ENCODE results near the gene BMS1. TPM values are rescaled to one million over a fixed set of nuclear protein-coding genes. Genes with fewer than 3 reads are reported as not detected.

BMS1 gene
- total RNA-seq, 1 experiment from 2014 or later = 36.3 TPM

DNA sequence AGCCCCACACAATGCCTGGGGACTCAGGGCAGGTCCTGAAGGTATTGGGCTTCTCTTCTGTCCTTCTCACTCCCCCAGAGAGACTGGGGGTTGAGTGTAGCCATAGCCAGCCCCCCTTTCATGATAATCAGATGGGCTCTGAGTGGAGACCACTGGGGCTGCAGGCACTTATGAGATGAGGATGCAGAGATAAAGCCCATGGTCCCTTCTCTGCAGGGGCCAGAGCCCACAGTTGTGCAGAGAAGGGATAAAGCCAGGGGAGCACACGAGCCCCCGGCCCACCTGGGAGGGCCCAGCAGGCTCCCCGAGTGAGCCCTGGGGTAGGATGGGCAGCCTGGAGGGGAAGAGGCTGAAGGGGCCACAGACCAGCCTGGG, 96.2 kb downstream of the BMS1 start:
- Histone ChIP-seq H3K36me3 (ENCODE audit: control insufficient read depth, insufficient read depth, low read length) (no peaks in the 10 kb centered on the region), H3K27me3 (replicated peaks; ENCODE audit: control insufficient read depth, insufficient read depth, low read length) (no peaks in the 10 kb centered on the region), H3K9me3 (peaks cover 6% of the 10 kb centered on the region; the same call in 1 of the 2 replicates), H3K4me3 (ENCODE audit: low read depth, low read length) (no peak overlapping the region), H3K4me1 (no peaks in the 10 kb centered on the region)
- BruUV-seq (replicated peaks) = no TSS peak
- no peak for DNase-seq
- Mint-ChIP-seq H3K36me3 (ENCODE audit: insufficient read depth, unreplicated experiment) (peaks cover 5% of the 10 kb centered on the region), H3K27ac (ENCODE audit: unreplicated experiment) (no peak overlapping the region), H3K4me3 (ENCODE audit: unreplicated experiment) (no peak overlapping the region), H3K4me1 (ENCODE audit: low read depth, unreplicated experiment) (no peaks in the 10 kb centered on the region), H3K9me3 (ENCODE audit: unreplicated experiment) (peaks cover 41% of the 10 kb centered on the region), H3K27me3 (ENCODE audit: insufficient read depth, unreplicated experiment) (peaks cover 16% of the 10 kb centered on the region)
- intact Hi-C loops (cut with micrococcal nuclease; ENCODE audit: unreplicated experiment) = no loop called here
- ChIA-PET POLR2A (no interaction called here), CTCF (no interaction called here)
- TF ChIP-seq, protein P1, sequence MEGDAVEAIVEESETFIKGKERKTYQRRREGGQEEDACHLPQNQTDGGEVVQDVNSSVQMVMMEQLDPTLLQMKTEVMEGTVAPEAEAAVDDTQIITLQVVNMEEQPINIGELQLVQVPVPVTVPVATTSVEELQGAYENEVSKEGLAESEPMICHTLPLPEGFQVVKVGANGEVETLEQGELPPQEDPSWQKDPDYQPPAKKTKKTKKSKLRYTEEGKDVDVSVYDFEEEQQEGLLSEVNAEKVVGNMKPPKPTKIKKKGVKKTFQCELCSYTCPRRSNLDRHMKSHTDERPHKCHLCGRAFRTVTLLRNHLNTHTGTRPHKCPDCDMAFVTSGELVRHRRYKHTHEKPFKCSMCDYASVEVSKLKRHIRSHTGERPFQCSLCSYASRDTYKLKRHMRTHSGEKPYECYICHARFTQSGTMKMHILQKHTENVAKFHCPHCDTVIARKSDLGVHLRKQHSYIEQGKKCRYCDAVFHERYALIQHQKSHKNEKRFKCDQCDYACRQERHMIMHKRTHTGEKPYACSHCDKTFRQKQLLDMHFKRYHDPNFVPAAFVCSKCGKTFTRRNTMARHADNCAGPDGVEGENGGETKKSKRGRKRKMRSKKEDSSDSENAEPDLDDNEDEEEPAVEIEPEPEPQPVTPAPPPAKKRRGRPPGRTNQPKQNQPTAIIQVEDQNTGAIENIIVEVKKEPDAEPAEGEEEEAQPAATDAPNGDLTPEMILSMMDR (IDR thresholded peaks at IDR 0.05; ENCODE audit: insufficient read depth in 1 of 2, low read depth in 1 of 2, low read length in 1 of 2, severe bottlenecking in 1 of 2, unreplicated experiment in 1 of 2) = no peak

DNA sequence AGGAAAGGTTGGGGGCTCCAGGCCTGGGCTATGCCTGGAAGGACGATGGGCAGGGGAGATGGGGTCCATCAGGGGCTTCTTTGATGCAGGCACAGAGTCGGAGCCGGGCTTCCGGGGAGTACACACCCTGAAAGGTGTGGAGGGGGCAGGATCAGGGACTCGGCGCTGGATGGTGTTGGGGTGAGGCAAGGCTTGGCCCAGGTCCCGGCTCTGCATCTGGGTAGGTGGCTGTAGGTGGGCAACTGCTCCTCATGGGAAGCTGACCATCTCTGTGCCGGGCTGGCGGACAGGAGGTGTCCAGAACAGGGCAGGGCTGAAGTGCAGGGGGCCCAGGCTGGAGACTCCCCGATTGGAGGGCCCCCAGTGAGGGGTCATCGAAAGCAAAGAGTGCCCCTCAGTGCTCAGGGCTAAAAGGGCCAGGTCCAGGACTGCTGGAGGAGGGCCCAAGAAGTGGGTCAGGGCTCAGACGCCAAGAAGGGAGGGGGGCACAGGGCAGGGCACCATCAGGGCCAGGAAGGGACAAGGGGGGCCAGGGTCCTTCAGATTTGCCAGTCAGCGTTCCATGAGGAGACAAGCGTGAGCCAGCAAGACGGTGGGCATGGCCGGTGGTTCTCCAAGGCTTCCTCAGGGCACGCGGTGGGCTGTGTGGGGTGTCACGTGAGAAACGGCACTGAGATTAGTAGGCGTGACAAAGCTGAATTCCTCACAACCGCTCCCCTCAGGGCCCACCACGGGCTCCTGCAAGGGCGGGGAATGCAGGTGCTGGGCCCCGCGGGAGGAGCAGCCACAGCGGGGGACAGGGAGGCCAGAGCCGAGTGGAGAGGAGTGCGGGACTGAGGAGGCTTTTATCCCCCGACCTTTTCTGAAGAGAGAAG, 97.0 kb downstream of the BMS1 start:
- Histone ChIP-seq H3K27me3 (replicated peaks; ENCODE audit: control insufficient read depth, insufficient read depth, low read length) (no peaks in the 10 kb centered on the region), H3K9me3 (peaks cover 6% of the 10 kb centered on the region; the same call in 1 of the 2 replicates), H3K4me1 (no peaks in the 10 kb centered on the region), H3K36me3 (ENCODE audit: control insufficient read depth, insufficient read depth, low read length) (no peaks in the 10 kb centered on the region), H3K4me3 (ENCODE audit: low read depth, low read length) (no peak overlapping the region)
- Mint-ChIP-seq H3K27ac (ENCODE audit: unreplicated experiment) (no peak overlapping the region), H3K9me3 (ENCODE audit: unreplicated experiment) (peaks cover 47% of the 10 kb centered on the region), H3K36me3 (ENCODE audit: insufficient read depth, unreplicated experiment) (peaks cover 5% of the 10 kb centered on the region), H3K4me1 (ENCODE audit: low read depth, unreplicated experiment) (no peaks in the 10 kb centered on the region), H3K27me3 (ENCODE audit: insufficient read depth, unreplicated experiment) (peaks cover 17% of the 10 kb centered on the region), H3K4me3 (ENCODE audit: unreplicated experiment) (no peak overlapping the region)
- ChIA-PET POLR2A (no interaction called here), CTCF (no interaction called here)
- no peak for DNase-seq
- no TSS peak for BruUV-seq (replicated peaks)
- intact Hi-C loops (cut with micrococcal nuclease; ENCODE audit: unreplicated experiment) = no loop called here
- TF ChIP-seq, protein P1 (IDR thresholded peaks at IDR 0.05; ENCODE audit: insufficient read depth in 1 of 2, low read depth in 1 of 2, low read length in 1 of 2, severe bottlenecking in 1 of 2, unreplicated experiment in 1 of 2) = no peak

DNA sequence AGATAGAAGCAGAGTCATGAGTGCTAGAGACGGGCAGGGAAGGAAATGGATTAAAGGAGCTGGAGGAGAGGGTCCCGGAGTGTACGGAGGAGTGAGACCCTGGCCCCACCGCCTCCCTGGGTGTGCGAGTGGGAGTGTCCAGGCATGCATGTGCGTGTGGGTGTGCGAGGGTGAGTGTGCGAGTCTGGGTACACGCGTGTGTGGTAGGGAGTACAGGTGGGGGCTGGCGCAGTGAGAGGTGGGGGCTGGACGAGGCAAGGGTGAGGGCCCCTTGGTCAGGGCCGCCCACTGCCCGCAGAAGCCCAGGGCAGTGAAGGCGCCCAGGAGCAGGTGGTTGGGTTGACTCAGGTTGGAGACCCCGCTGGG, 97.6 kb downstream of the BMS1 start:
- ChIA-PET CTCF (no interaction called here), POLR2A (no interaction called here)
- no TSS peak for BruUV-seq (replicated peaks)
- Mint-ChIP-seq H3K27me3 (ENCODE audit: insufficient read depth, unreplicated experiment) (peaks cover 15% of the 10 kb centered on the region), H3K4me1 (ENCODE audit: low read depth, unreplicated experiment) (no peaks in the 10 kb centered on the region), H3K27ac (ENCODE audit: unreplicated experiment) (no peak overlapping the region), H3K4me3 (ENCODE audit: unreplicated experiment) (no peak overlapping the region), H3K9me3 (ENCODE audit: unreplicated experiment) (peaks cover 47% of the 10 kb centered on the region), H3K36me3 (ENCODE audit: insufficient read depth, unreplicated experiment) (peaks cover 5% of the 10 kb centered on the region)
- intact Hi-C loops (cut with micrococcal nuclease; ENCODE audit: unreplicated experiment) = no loop called here
- TF ChIP-seq, protein P1 (IDR thresholded peaks at IDR 0.05; ENCODE audit: insufficient read depth in 1 of 2, low read depth in 1 of 2, low read length in 1 of 2, severe bottlenecking in 1 of 2, unreplicated experiment in 1 of 2) = no peak
- Histone ChIP-seq H3K27me3 (replicated peaks; ENCODE audit: control insufficient read depth, insufficient read depth, low read length) (no peaks in the 10 kb centered on the region; the same call in 1 of the 2 replicates), H3K36me3 (ENCODE audit: control insufficient read depth, insufficient read depth, low read length) (no peaks in the 10 kb centered on the region), H3K4me1 (no peaks in the 10 kb centered on the region), H3K9me3 (peaks cover 6% of the 10 kb centered on the region; the same call in 1 of the 2 replicates), H3K4me3 (ENCODE audit: low read depth, low read length) (no peak overlapping the region)
- no peak for DNase-seq
